ENCODE data around the gene APBA3.

Gene APBA3

GRCh38 chr19:3736106-3736724, 25.3 kb downstream of the APBA3 start:
- H3K9ac ChIP-seq (ENCODE audit: low read length in 5 of 5) = no peak overlapping the region
- no peaks in the 10 kb centered on the region for H3K9me3 ChIP-seq (ENCODE audit: control insufficient read depth in 5 of 5, low read length in 5 of 5)
- no peak overlapping the region for H3K4me3 ChIP-seq (ENCODE audit: low read depth in 1 of 5, low read length in 5 of 5)
- H3K4me1 ChIP-seq (ENCODE audit: control insufficient read depth in 5 of 5, insufficient read depth in 5 of 5, low read length in 5 of 5) = no peaks in the 10 kb centered on the region
- peaks cover 0 to 24% (median 9%) of the 10 kb centered on the region in 5 donors for H3K27me3 ChIP-seq (ENCODE audit: control insufficient read depth in 5 of 5, insufficient read depth in 4 of 5, low read length in 5 of 5)
- no peak overlapping the region for H3K27ac ChIP-seq (ENCODE audit: low read depth, low read length)
- no peaks in the 10 kb centered on the region for H3K36me3 ChIP-seq (ENCODE audit: control insufficient read depth in 5 of 5, insufficient read depth in 5 of 5, low read length in 5 of 5)

DNA sequence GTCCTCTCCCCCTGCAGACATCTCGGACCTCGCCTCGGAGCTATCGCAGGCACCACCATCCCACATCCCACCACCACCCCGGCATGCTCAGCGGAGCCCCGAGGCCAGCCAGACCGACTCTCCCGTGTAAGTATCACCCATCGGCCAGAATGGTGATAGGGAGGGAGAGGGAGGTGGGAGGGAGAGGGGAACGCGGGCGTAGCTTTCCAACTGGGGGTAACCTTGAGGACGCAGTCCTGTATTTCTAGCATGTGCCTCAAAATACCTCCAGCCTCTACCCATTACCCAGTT, 27.2 kb downstream of the APBA3 start:
- H3K27me3 ChIP-seq (ENCODE audit: control insufficient read depth in 5 of 5, insufficient read depth in 4 of 5, low read length in 5 of 5) = peaks cover 0 to 24% (median 9%) of the 10 kb centered on the region in 5 donors
- no peak overlapping the region for H3K4me3 ChIP-seq (ENCODE audit: low read depth in 1 of 5, low read length in 5 of 5)
- H3K27ac ChIP-seq (ENCODE audit: low read depth, low read length) = no peak overlapping the region
- H3K9ac ChIP-seq (ENCODE audit: low read length in 5 of 5) = no peak overlapping the region
- H3K36me3 ChIP-seq (ENCODE audit: control insufficient read depth in 5 of 5, insufficient read depth in 5 of 5, low read length in 5 of 5) = no peaks in the 10 kb centered on the region
- no peaks in the 10 kb centered on the region for H3K4me1 ChIP-seq (ENCODE audit: control insufficient read depth in 5 of 5, insufficient read depth in 5 of 5, low read length in 5 of 5)
- no peaks in the 10 kb centered on the region for H3K9me3 ChIP-seq (ENCODE audit: control insufficient read depth in 5 of 5, low read length in 5 of 5)

DNA sequence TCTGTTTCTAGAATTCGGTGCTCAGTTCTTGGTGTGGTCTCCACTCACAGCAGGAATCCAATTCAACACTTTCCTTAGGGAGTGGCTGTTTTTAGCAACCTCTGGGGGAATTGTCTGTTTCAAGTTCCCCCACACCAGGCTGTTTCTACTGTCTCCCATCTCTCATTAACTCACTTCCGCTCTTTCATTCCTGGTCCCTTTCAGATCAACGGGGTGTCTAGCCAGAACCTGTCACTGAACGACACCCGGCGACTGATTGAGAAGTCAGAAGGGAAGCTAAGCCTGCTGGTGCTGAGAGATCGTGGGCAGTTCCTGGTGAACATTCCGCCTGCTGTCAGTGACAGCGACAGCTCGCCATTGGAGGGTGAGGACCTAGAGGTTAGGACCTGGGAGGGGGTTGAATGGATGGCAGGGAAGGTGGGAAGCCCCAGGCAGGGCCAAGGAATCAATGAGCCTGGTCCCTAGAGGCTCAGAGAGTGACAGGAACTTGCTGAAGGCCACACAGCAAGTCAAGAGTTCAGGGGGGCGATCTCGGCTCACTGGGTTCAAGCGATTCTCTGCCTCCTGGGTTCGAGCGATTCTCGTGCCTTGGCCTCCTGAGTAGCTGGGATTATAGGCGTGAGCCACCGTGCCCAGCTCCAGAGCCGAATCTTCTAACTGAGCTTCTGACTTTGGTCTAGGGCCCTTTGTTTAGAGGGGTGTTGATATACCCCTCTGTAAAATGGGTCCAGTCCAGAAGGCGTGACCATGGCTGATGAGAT, 27.8 kb downstream of the APBA3 start:
- Histone ChIP-seq H3K4me1 (ENCODE audit: control insufficient read depth in 5 of 5, insufficient read depth in 5 of 5, low read length in 5 of 5) (no peaks in the 10 kb centered on the region), H3K27ac (ENCODE audit: low read depth, low read length) (no peak overlapping the region), H3K4me3 (ENCODE audit: low read depth in 1 of 5, low read length in 5 of 5) (no peak overlapping the region), H3K9ac (ENCODE audit: low read length in 5 of 5) (no peak overlapping the region), H3K27me3 (ENCODE audit: control insufficient read depth in 5 of 5, insufficient read depth in 4 of 5, low read length in 5 of 5) (peaks cover 0 to 24% (median 8%) of the 10 kb centered on the region in 5 donors), H3K36me3 (ENCODE audit: control insufficient read depth in 5 of 5, insufficient read depth in 5 of 5, low read length in 5 of 5) (no peaks in the 10 kb centered on the region), H3K9me3 (ENCODE audit: control insufficient read depth in 5 of 5, low read length in 5 of 5) (peaks cover 0 to 3% (median 0%) of the 10 kb centered on the region in 5 donors)

GRCh38 chr19:3732108-3732507, 29.4 kb downstream of the APBA3 start:
- Histone ChIP-seq H3K4me3 (ENCODE audit: low read depth in 1 of 5, low read length in 5 of 5) (no peak overlapping the region), H3K36me3 (ENCODE audit: control insufficient read depth in 5 of 5, insufficient read depth in 5 of 5, low read length in 5 of 5) (no peaks in the 10 kb centered on the region), H3K27ac (ENCODE audit: low read depth, low read length) (no peak overlapping the region), H3K27me3 (ENCODE audit: control insufficient read depth in 5 of 5, insufficient read depth in 4 of 5, low read length in 5 of 5) (peaks cover 0 to 13% (median 5%) of the 10 kb centered on the region in 5 donors), H3K4me1 (ENCODE audit: control insufficient read depth in 5 of 5, insufficient read depth in 5 of 5, low read length in 5 of 5) (no peaks in the 10 kb centered on the region), H3K9me3 (ENCODE audit: control insufficient read depth in 5 of 5, low read length in 5 of 5) (peaks cover 0 to 3% (median 0%) of the 10 kb centered on the region in 5 donors), H3K9ac (ENCODE audit: low read length in 5 of 5) (no peak overlapping the region)

GRCh38 chr19:3730457-3730958, 31.0 kb downstream of the APBA3 start:
- H3K27me3 ChIP-seq (ENCODE audit: control insufficient read depth in 5 of 5, insufficient read depth in 4 of 5, low read length in 5 of 5) = peaks cover 0 to 5% (median 1%) of the 10 kb centered on the region in 5 donors

DNA sequence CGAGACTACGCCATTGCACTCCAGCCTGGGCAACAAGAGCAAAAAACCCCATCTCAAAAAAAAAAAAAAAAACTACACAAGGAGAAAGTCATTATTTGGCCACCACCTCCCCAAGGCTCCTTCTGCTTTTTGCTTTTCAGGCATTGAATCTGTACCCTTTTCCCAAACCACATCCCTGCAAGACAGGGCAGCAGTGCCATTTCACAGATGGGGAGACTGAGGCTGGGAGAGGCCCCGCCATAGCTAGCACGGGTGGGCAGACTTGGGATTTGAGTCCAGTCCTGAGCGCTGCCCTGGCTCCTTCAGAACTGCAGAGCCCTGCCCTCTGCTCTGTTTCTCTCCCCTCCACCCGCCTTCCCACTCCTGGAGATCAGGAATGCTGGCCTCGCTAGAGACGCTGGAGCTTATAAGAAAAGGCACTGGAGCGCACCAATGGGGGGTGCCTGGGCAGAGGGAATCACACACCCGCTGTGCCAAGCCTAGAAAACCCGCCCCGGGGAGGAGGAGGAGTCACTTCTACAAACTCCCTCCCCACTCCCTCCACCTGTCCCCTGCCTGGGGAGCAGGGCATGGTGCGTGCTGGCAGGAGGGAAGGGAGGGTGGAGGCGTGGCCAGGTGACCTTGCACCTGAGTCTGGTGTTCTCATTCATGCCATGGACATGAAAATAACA, 35.7 kb downstream of the APBA3 start:
- Histone ChIP-seq H3K27me3 (ENCODE audit: control insufficient read depth in 5 of 5, insufficient read depth in 4 of 5, low read length in 5 of 5) (peaks cover 9 to 23% (median 19%) of the 10 kb centered on the region in 5 donors), H3K4me1 (ENCODE audit: control insufficient read depth in 5 of 5, insufficient read depth in 5 of 5, low read length in 5 of 5) (peaks cover 0 to 10% (median 9%) of the 10 kb centered on the region in 5 donors), H3K36me3 (ENCODE audit: control insufficient read depth in 5 of 5, insufficient read depth in 5 of 5, low read length in 5 of 5) (no peaks in the 10 kb centered on the region), H3K4me3 (ENCODE audit: low read depth in 1 of 5, low read length in 5 of 5) (no peak overlapping the region), H3K27ac (ENCODE audit: low read depth, low read length) (no peak overlapping the region), H3K9ac (ENCODE audit: low read length in 5 of 5) (no peak overlapping the region), H3K9me3 (ENCODE audit: control insufficient read depth in 5 of 5, low read length in 5 of 5) (peaks cover 0 to 3% (median 0%) of the 10 kb centered on the region in 5 donors)

More at GRCh38 chr19:3730457-3730958, 31.0 kb downstream of the APBA3 start:
- Histone ChIP-seq H3K36me3 (ENCODE audit: control insufficient read depth in 5 of 5, insufficient read depth in 5 of 5, low read length in 5 of 5) (no peaks in the 10 kb centered on the region), H3K4me3 (ENCODE audit: low read depth in 1 of 5, low read length in 5 of 5) (no peak overlapping the region), H3K9me3 (ENCODE audit: control insufficient read depth in 5 of 5, low read length in 5 of 5) (peaks cover 0 to 3% (median 0%) of the 10 kb centered on the region in 5 donors), H3K9ac (ENCODE audit: low read length in 5 of 5) (no peak overlapping the region), H3K27ac (ENCODE audit: low read depth, low read length) (no peak overlapping the region), H3K4me1 (ENCODE audit: control insufficient read depth in 5 of 5, insufficient read depth in 5 of 5, low read length in 5 of 5) (no peaks in the 10 kb centered on the region)

DNA sequence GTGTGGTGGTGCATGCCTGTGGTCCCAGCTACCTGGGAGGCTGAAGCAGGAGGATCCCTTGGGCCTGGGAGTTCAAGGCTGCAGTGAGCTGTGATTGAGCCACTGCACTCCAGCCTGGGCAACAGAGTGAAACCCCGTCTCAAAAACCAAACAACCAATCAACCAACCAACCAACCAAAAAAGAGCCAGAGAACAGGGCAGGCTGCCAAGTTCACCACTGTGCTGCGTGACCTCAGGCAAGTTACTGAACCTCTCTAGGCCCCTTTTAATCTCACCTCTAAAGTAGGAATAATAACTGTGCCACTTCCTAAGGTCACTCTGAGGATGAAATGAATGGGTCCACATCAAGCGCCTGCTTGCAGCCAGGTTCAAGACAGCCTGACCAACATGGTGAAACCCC, 36.4 kb downstream of the APBA3 start:
- peaks cover 0 to 3% (median 0%) of the 10 kb centered on the region in 5 donors for H3K9me3 ChIP-seq (ENCODE audit: control insufficient read depth in 5 of 5, low read length in 5 of 5)
- H3K4me1 ChIP-seq (ENCODE audit: control insufficient read depth in 5 of 5, insufficient read depth in 5 of 5, low read length in 5 of 5) = peaks cover 0 to 12% (median 9%) of the 10 kb centered on the region in 5 donors
- H3K9ac ChIP-seq (ENCODE audit: low read length in 5 of 5) = no peak overlapping the region
- peaks cover 16 to 29% (median 25%) of the 10 kb centered on the region in 5 donors for H3K27me3 ChIP-seq (ENCODE audit: control insufficient read depth in 5 of 5, insufficient read depth in 4 of 5, low read length in 5 of 5)
- H3K4me3 ChIP-seq (ENCODE audit: low read depth in 1 of 5, low read length in 5 of 5) = no peak overlapping the region
- H3K36me3 ChIP-seq (ENCODE audit: control insufficient read depth in 5 of 5, insufficient read depth in 5 of 5, low read length in 5 of 5) = no peaks in the 10 kb centered on the region
- H3K27ac ChIP-seq (ENCODE audit: low read depth, low read length) = no peak overlapping the region

GRCh38 chr19:3723883-3724282, 37.6 kb downstream of the APBA3 start:
- Histone ChIP-seq H3K4me3 (ENCODE audit: low read depth in 1 of 5, low read length in 5 of 5) (no peak overlapping the region), H3K4me1 (ENCODE audit: control insufficient read depth in 5 of 5, insufficient read depth in 5 of 5, low read length in 5 of 5) (peaks cover 0 to 12% (median 9%) of the 10 kb centered on the region in 5 donors), H3K27ac (ENCODE audit: low read depth, low read length) (no peak overlapping the region), H3K27me3 (ENCODE audit: control insufficient read depth in 5 of 5, insufficient read depth in 4 of 5, low read length in 5 of 5) (peaks cover 19 to 36% (median 29%) of the 10 kb centered on the region in 5 donors), H3K9me3 (ENCODE audit: control insufficient read depth in 5 of 5, low read length in 5 of 5) (peaks cover 0 to under 1% (median 0%) of the 10 kb centered on the region in 5 donors), H3K36me3 (ENCODE audit: control insufficient read depth in 5 of 5, insufficient read depth in 5 of 5, low read length in 5 of 5) (no peaks in the 10 kb centered on the region), H3K9ac (ENCODE audit: low read length in 5 of 5) (no peak overlapping the region)

DNA sequence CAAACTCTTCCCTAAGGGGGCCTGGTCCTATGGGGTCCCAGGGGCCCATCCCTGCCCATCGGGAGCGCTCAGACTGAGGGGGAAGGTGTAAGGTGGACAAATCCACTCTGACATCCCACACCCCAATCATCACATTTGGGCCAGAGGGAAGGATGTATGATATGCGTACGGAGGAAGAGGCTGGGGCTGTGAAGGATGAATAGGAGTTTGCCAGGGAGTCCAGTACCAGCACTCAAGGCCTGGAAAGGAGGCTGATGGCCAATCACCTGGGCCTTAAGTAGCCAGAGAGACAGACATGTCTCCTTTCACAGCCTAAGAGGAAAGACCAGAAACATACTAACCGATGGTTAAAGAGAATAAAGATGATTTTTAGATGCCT, 38.4 kb downstream of the APBA3 start:
- Histone ChIP-seq H3K27me3 (ENCODE audit: control insufficient read depth in 5 of 5, insufficient read depth in 4 of 5, low read length in 5 of 5) (peaks cover 19 to 36% (median 29%) of the 10 kb centered on the region in 5 donors), H3K4me1 (ENCODE audit: control insufficient read depth in 5 of 5, insufficient read depth in 5 of 5, low read length in 5 of 5) (peaks cover 0 to 12% (median 9%) of the 10 kb centered on the region in 5 donors), H3K27ac (ENCODE audit: low read depth, low read length) (no peak overlapping the region), H3K9ac (ENCODE audit: low read length in 5 of 5) (no peak overlapping the region), H3K9me3 (ENCODE audit: control insufficient read depth in 5 of 5, low read length in 5 of 5) (no peaks in the 10 kb centered on the region), H3K4me3 (ENCODE audit: low read depth in 1 of 5, low read length in 5 of 5) (no peak overlapping the region), H3K36me3 (ENCODE audit: control insufficient read depth in 5 of 5, insufficient read depth in 5 of 5, low read length in 5 of 5) (no peaks in the 10 kb centered on the region)
